NCI-H2196 (cell line): ENCODE data around the gene ZNF202.
"Not testable (repeated sequence)": the region's sequence is repeated elsewhere in the genome, so short reads cannot be mapped to it uniquely, and the experiment has no call there.

Source experiments
- DNase-seq: peaks from one replicate; lab custom pipeline; 2025; ENCODE audit not compliant: unreplicated experiment; lab: John Stamatoyannopoulos, UW

ZNF202 gene

GRCh38 chr11:123741159-123742030 is at the start of gene ZNF202:
Gene ZNF202, minus strand, starts transcription at chr11:123741660. Its CDS starts 10,772 bp downstream, at chr11:123730888.
- peak; percentile 90 for DNase-seq

- no peak for DNase-seq
Observed at GRCh38 chr11:123783536-123783935, 42.1 kb upstream of the ZNF202 start.

GRCh38 chr11:123778511-123778910 is 37.1 kb upstream of the ZNF202 start:
- no peak for DNase-seq

- DNase-seq, result no peak
Observed at GRCh38 chr11:123775715-123776549, 34.5 kb upstream of the ZNF202 start.

- DNase-seq, result no peak
Observed at GRCh38 chr11:123775289-123775688, 33.8 kb upstream of the ZNF202 start.

GRCh38 chr11:123773959-123774358 is 32.5 kb upstream of the ZNF202 start:
- no peak for DNase-seq

GRCh38 chr11:123773026-123773425 is 31.6 kb upstream of the ZNF202 start:
- DNase-seq, result no peak

GRCh38 chr11:123771664-123772063 is 30.2 kb upstream of the ZNF202 start:
- DNase-seq, result no peak

GRCh38 chr11:123770712-123771111 is 29.3 kb upstream of the ZNF202 start:
- DNase-seq, result no peak

GRCh38 chr11:123765601-123766000 is 24.1 kb upstream of the ZNF202 start:
- no peak for DNase-seq

- DNase-seq, result no peak
Observed at GRCh38 chr11:123762422-123762821, 21.0 kb upstream of the ZNF202 start.

GRCh38 chr11:123760894-123761293 is 19.4 kb upstream of the ZNF202 start:
- no peak for DNase-seq

GRCh38 chr11:123757976-123758375 is 16.5 kb upstream of the ZNF202 start:
- DNase-seq, result no peak

- DNase-seq, result no peak
Observed at GRCh38 chr11:123755813-123756212, 14.4 kb upstream of the ZNF202 start.

- no peak for DNase-seq
Observed at GRCh38 chr11:123755344-123755743, 13.9 kb upstream of the ZNF202 start.

GRCh38 chr11:123754101-123754568 is 12.7 kb upstream of the ZNF202 start, which contains the start of gene OR6X1:
Gene OR6X1, minus strand, starts transcription at chr11:123754518. Its CDS starts 0 bp downstream, at chr11:123754518.
- no peak for DNase-seq

GRCh38 chr11:123753110-123753509 is 11.7 kb upstream of the ZNF202 start:
- no peak for DNase-seq

- no peak for DNase-seq
Observed at GRCh38 chr11:123751781-123752180, 10.3 kb upstream of the ZNF202 start.

GRCh38 chr11:123748349-123748748 is 6.9 kb upstream of the ZNF202 start:
- DNase-seq, result not testable (repeated sequence)

GRCh38 chr11:123745764-123746451 is 4.4 kb upstream of the ZNF202 start:
- DNase-seq, result no peak

- no peak for DNase-seq
Observed at GRCh38 chr11:123742724-123743120, 1.3 kb upstream of the ZNF202 start.
